HG03342 (cell line): ENCODE results near the gene RBM15.

Source experiments
- ATAC-seq: cut with Tn5 transposase; IDR thresholded peaks from one replicate; pipeline ENCODE4 v1.9.1; 2021; ENCODE audit warnings: mild to moderate bottlenecking, moderate library complexity; ENCODE audit not compliant: unreplicated experiment

RBM15 gene

GRCh38 chr1:110338886-110339406, at the start of gene RBM15:
TSS of gene RBM15 (plus strand) at chr1:110339377. CDS start at chr1:110339406, 29 bp downstream.
- ATAC-seq: peak; percentile 72

- ATAC-seq: no peak
Observed at GRCh38 chr1:110291241-110292030, 47.7 kb upstream of the RBM15 start.

- no peak for ATAC-seq
Observed at GRCh38 chr1:110292031-110292741, 47.0 kb upstream of the RBM15 start.

- ATAC-seq: no peak
Observed at GRCh38 chr1:110293601-110294104, 45.5 kb upstream of the RBM15 start.

- no peak for ATAC-seq
Observed at GRCh38 chr1:110294308-110294707, 44.9 kb upstream of the RBM15 start.

GRCh38 chr1:110298991-110299390, 40.2 kb upstream of the RBM15 start:
- no peak for ATAC-seq

- ATAC-seq: no peak
Observed at GRCh38 chr1:110300412-110301085, 38.6 kb upstream of the RBM15 start.

- no peak for ATAC-seq
Observed at GRCh38 chr1:110302836-110303235, 36.3 kb upstream of the RBM15 start.

- no peak for ATAC-seq
Observed at GRCh38 chr1:110305900-110306420, 33.2 kb upstream of the RBM15 start.

GRCh38 chr1:110307239-110307974, 31.8 kb upstream of the RBM15 start:
- ATAC-seq: no peak

- no peak for ATAC-seq
Observed at GRCh38 chr1:110308247-110308646, 30.9 kb upstream of the RBM15 start.

- ATAC-seq: no peak
Observed at GRCh38 chr1:110309139-110309538, 30.0 kb upstream of the RBM15 start.

GRCh38 chr1:110309767-110310166, 29.4 kb upstream of the RBM15 start:
- ATAC-seq: no peak

- no peak for ATAC-seq
Observed at GRCh38 chr1:110310300-110310699, 28.9 kb upstream of the RBM15 start.

- no peak for ATAC-seq
Observed at GRCh38 chr1:110312188-110313121, 26.7 kb upstream of the RBM15 start.

- ATAC-seq: no peak
Observed at GRCh38 chr1:110316735-110317134, 22.4 kb upstream of the RBM15 start.

GRCh38 chr1:110318046-110318445, 21.1 kb upstream of the RBM15 start:
- ATAC-seq: no peak

GRCh38 chr1:110319332-110320167, 19.6 kb upstream of the RBM15 start:
- ATAC-seq: no peak
